ENCODE measurements around the gene RNASE12. TPM values are rescaled to one million over a fixed set of nuclear protein-coding genes. Genes with fewer than 3 reads are reported as not detected.

RNASE12 gene
- total and polyA plus RNA-seq, 9 of the 15 experiments (the other 6 are each of a cell fraction or from before 2014, with no cell fraction given): 0.24 TPM; not detected in 8

DNA sequence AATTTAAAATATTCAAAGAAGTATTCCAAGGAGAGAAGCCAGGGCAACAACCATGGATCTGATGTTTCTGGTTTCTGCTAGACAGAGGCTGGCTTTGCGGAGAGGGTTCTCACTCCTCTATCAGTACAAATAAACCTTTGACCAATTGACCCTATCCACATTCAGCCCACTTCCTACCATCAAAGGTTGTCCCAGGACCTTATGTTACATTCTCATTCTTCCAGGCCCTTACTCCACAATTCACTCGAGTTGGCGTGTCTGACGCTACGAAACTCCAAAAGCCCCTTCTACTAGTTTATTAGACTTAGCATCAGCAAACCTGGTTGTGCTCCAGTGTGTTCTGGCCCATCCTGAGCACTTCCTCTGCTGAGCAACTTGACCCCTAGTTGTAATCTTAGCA, 24.8 kb upstream of the RNASE12 start:
- Histone ChIP-seq H3K79me2 (ENCODE audit: control insufficient read depth, insufficient read depth, low read length) (no peaks in the 10 kb centered on the region), H3K4me2 (ENCODE audit: insufficient read depth, low read length) (no peak overlapping the region), H4K20me1 (replicated peaks; ENCODE audit: control insufficient read depth, insufficient read depth, low read length) (no peaks in the 10 kb centered on the region), H3K27ac (ENCODE audit: extremely low read depth, low read depth, low read length) (no peak overlapping the region), H3K9me1 (ENCODE audit: control insufficient read depth, insufficient read depth, low read length) (no peaks in the 10 kb centered on the region), H3K4me1 (replicated peaks in 1 of 2; ENCODE audit: control insufficient read depth in 2 of 2, insufficient read depth in 2 of 2, low read length in 2 of 2) (peaks cover 5 to 20% of the 10 kb centered on the region in 2 experiments; a peak in 3 of 5 replicates), H3K36me3 (ENCODE audit: control insufficient read depth, insufficient read depth, low read length) (no peaks in the 10 kb centered on the region), H3K27me3 (ENCODE audit: control insufficient read depth in 2 of 2, insufficient read depth in 2 of 2, low read length in 2 of 2) (no peaks in the 10 kb centered on the region), H3K9ac (ENCODE audit: insufficient read depth in 1 of 2, low read depth in 2 of 2, low read length in 2 of 2) (no peak overlapping the region), H3K9me3 (replicated peaks; ENCODE audit: control insufficient read depth, insufficient read depth, low read depth, low read length) (no peaks in the 10 kb centered on the region), H3K4me3 (no peak overlapping the region), H2AFZ (ENCODE audit: low read depth, low read length) (no peak overlapping the region)
- in situ Hi-C loops (cut with MboI) (no loop called here), intact Hi-C loops (cut with micrococcal nuclease) (no loop called here)
- ATAC-seq (no peak), DNase-seq (ENCODE audit: extremely low read depth in 1 of 4, low spot score in 3 of 4) (no peak), FAIRE-seq (no peak)
- ChIA-PET POLR2A (no interaction called here), CTCF (ENCODE audit: low intra/inter-chr PET ratio) (no interaction called here)
- 91% methylated on average over 5 of the region's 5 CpGs for WGBS (ENCODE audit: insufficient coverage, low coverage, missing lambda C conversion rate)
- BruUV-seq (replicated peaks): no TSS peak
- TF ChIP-seq, protein P1, sequence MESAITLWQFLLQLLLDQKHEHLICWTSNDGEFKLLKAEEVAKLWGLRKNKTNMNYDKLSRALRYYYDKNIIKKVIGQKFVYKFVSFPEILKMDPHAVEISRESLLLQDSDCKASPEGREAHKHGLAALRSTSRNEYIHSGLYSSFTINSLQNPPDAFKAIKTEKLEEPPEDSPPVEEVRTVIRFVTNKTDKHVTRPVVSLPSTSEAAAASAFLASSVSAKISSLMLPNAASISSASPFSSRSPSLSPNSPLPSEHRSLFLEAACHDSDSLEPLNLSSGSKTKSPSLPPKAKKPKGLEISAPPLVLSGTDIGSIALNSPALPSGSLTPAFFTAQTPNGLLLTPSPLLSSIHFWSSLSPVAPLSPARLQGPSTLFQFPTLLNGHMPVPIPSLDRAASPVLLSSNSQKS (CRISPR knock-in tag; IDR thresholded peaks at IDR 0.05): no peak
- TF ChIP-seq CEBPZ (IDR thresholded peaks at IDR 0.05; ENCODE audit: borderline replicate concordance, low read depth, low read length) (no peak), FOXP1 (CRISPR knock-in tag; IDR thresholded peaks at IDR 0.05) (no peak), E2F5 (CRISPR knock-in tag; IDR thresholded peaks at IDR 0.05) (no peak), ZBTB26 (CRISPR knock-in tag; IDR thresholded peaks at IDR 0.05) (no peak)
- TF ChIP-seq, protein P2, sequence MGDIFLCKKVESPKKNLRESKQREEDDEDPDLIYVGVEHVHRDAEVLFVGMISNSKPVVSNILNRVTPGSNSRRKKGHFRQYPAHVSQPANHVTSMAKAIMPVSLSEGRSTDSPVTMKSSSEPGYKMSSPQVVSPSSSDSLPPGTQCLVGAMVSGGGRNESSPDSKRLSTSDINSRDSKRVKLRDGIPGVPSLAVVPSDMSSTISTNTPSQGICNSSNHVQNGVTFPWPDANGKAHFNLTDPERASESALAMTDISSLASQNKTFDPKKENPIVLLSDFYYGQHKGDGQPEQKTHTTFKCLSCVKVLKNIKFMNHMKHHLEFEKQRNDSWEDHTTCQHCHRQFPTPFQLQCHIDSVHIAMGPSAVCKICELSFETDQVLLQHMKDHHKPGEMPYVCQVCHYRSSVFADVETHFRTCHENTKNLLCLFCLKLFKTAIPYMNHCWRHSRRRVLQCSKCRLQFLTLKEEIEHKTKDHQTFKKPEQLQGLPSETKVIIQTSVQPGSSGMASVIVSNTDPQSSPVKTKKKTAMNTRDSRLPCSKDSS (IDR thresholded peaks at IDR 0.05; ENCODE audit: low read depth, partially characterized antibody): no peak
- TF ChIP-seq, protein P3, sequence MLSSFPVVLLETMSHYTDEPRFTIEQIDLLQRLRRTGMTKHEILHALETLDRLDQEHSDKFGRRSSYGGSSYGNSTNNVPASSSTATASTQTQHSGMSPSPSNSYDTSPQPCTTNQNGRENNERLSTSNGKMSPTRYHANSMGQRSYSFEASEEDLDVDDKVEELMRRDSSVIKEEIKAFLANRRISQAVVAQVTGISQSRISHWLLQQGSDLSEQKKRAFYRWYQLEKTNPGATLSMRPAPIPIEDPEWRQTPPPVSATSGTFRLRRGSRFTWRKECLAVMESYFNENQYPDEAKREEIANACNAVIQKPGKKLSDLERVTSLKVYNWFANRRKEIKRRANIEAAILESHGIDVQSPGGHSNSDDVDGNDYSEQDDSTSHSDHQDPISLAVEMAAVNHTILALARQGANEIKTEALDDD (IDR thresholded peaks at IDR 0.05): no peak
- TF ChIP-seq, protein P4, sequence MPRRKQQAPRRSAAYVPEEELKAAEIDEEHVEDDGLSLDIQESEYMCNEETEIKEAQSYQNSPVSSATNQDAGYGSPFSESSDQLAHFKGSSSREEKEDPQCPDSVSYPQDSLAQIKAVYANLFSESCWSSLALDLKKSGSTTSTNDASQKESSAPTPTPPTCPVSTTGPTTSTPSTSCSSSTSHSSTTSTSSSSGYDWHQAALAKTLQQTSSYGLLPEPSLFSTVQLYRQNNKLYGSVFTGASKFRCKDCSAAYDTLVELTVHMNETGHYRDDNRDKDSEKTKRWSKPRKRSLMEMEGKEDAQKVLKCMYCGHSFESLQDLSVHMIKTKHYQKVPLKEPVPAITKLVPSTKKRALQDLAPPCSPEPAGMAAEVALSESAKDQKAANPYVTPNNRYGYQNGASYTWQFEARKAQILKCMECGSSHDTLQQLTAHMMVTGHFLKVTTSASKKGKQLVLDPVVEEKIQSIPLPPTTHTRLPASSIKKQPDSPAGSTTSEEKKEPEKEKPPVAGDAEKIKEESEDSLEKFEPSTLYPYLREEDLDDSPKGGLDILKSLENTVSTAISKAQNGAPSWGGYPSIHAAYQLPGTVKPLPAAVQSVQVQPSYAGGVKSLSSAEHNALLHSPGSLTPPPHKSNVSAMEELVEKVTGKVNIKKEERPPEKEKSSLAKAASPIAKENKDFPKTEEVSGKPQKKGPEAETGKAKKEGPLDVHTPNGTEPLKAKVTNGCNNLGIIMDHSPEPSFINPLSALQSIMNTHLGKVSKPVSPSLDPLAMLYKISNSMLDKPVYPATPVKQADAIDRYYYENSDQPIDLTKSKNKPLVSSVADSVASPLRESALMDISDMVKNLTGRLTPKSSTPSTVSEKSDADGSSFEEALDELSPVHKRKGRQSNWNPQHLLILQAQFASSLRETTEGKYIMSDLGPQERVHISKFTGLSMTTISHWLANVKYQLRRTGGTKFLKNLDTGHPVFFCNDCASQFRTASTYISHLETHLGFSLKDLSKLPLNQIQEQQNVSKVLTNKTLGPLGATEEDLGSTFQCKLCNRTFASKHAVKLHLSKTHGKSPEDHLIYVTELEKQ (CRISPR knock-in tag; IDR thresholded peaks at IDR 0.05): no peak

All from K562 (cell line).